Loucy (cell line): ENCODE measurements around the gene ACAD11.

Experiments used
- H2AFZ ChIP-seq: fragments of 200-600 bp; sonication (generic); 2 replicates; pipeline ENCODE4 v1.6.0; 2016; ENCODE audit warnings: antibody characterized with exemption, mild to moderate bottlenecking, low read length, moderate library complexity
- H3F3A ChIP-seq: fragments of 200-600 bp; 2 replicates; pipeline ENCODE4 v1.6.0; 2016; ENCODE audit warnings: antibody characterized with exemption, low read depth, mild to moderate bottlenecking
- H3K27me3 ChIP-seq: fragments of 200-600 bp; sonication (generic); 2 replicates; pipeline ENCODE4 v1.6.1; 2014; ENCODE audit warnings: low read length, mild to moderate bottlenecking; ENCODE audit not compliant: insufficient read depth, poor library complexity, severe bottlenecking
- H3K36me3 ChIP-seq: fragments of 200-600 bp; sonication (generic); 2 replicates; pipeline ENCODE4 v1.6.1; 2016; ENCODE audit warnings: low read length; ENCODE audit not compliant: insufficient read depth
- H3K4me1 ChIP-seq: fragments of 200-600 bp; sonication (generic); 2 replicates; pipeline ENCODE4 v1.5.1; 2014; ENCODE audit warnings: low read length, mild to moderate bottlenecking; ENCODE audit not compliant: insufficient read depth, poor library complexity, severe bottlenecking
- H3K4me2 ChIP-seq: fragments of 200-600 bp; sonication (generic); 2 replicates; pipeline ENCODE4 v1.6.0; 2014; ENCODE audit warnings: antibody characterized with exemption, low read length, low read depth, mild to moderate bottlenecking; ENCODE audit not compliant: poor library complexity, severe bottlenecking
- H3K4me3 ChIP-seq: fragments of 200-600 bp; sonication (generic); 2 replicates; pipeline ENCODE4 v1.5.1; 2014; ENCODE audit warnings: low read length, mild to moderate bottlenecking, mixed read lengths; ENCODE audit not compliant: poor library complexity, severe bottlenecking
- H3K79me2 ChIP-seq: fragments of 200-600 bp; sonication (generic); 2 replicates; pipeline ENCODE4 v1.6.1; 2014; ENCODE audit warnings: low read length; ENCODE audit not compliant: insufficient read depth
- H3K9ac ChIP-seq: fragments of 200-600 bp; sonication (generic); 2 replicates; pipeline ENCODE4 v1.6.0; 2014; ENCODE audit warnings: mild to moderate bottlenecking, low read depth, low read length, moderate library complexity; ENCODE audit not compliant: poor library complexity, severe bottlenecking
- H3K9me2 ChIP-seq: fragments of 200-600 bp; sonication (generic); replicated peaks from 2 replicates; pipeline ENCODE4 v1.6.1; 2016; ENCODE audit warnings: low read depth, low read length, mixed read lengths
- H3K9me3 ChIP-seq: fragments of 200-600 bp; sonication (generic); 2 replicates; pipeline ENCODE4 v1.6.1; 2014; ENCODE audit warnings: mild to moderate bottlenecking, antibody characterized with exemption, low read length, low read depth; ENCODE audit not compliant: insufficient read depth
- H4K20me1 ChIP-seq: fragments of 200-600 bp; sonication (generic); 2 replicates; pipeline ENCODE4 v1.6.0; 2014; ENCODE audit warnings: antibody characterized with exemption, low read length, mild to moderate bottlenecking; ENCODE audit not compliant: insufficient read depth, poor library complexity, severe bottlenecking
- CTCF ChIP-seq: fragments of 200-600 bp; sonication (generic); conservative IDR thresholded peaks from 2 replicates; pipeline ENCODE4 v1.5.1; 2014; ENCODE audit warnings: mild to moderate bottlenecking, antibody characterized with exemption, low read length
- EZH2phosphoT487 ChIP-seq: fragments of 200-600 bp; IDR thresholded peaks from 2 replicates; pipeline ENCODE4 v1.6.1; 2018; ENCODE audit warnings: antibody characterized with exemption, mild to moderate bottlenecking, moderate library complexity, borderline replicate concordance

The ACAD11 gene

GRCh38 chr3:132542577-132542976 lies 117.0 kb downstream of the ACAD11 start:
- TF ChIP-seq CTCF (no peak), EZH2phosphoT487 (no peak)
- Histone ChIP-seq H4K20me1 (no peaks in the 10 kb centered on the region), H3K4me1 (peaks cover 6% of the 10 kb centered on the region), H3K9me2 (no peaks in the 10 kb centered on the region), H2AFZ (no peak overlapping the region), H3F3A (no peaks in the 10 kb centered on the region), H3K9ac (no peak overlapping the region), H3K4me2 (no peak overlapping the region), H3K36me3 (peaks cover 23% of the 10 kb centered on the region; the same call in 1 of the 2 replicates), H3K9me3 (no peaks in the 10 kb centered on the region), H3K4me3 (no peak overlapping the region), H3K79me2 (no peaks in the 10 kb centered on the region), H3K27me3 (no peaks in the 10 kb centered on the region)

GRCh38 chr3:132539681-132540080 lies 119.9 kb downstream of the ACAD11 start:
- Histone ChIP-seq H3K36me3 (peaks cover 35% of the 10 kb centered on the region; the same call in 1 of the 2 replicates), H3F3A (no peaks in the 10 kb centered on the region), H3K9me3 (no peaks in the 10 kb centered on the region), H3K79me2 (no peaks in the 10 kb centered on the region), H3K9me2 (no peaks in the 10 kb centered on the region), H4K20me1 (no peaks in the 10 kb centered on the region), H2AFZ (no peak overlapping the region), H3K4me1 (peaks cover 6% of the 10 kb centered on the region), H3K4me2 (no peak overlapping the region), H3K27me3 (no peaks in the 10 kb centered on the region), H3K4me3 (no peak overlapping the region), H3K9ac (no peak overlapping the region)
- TF ChIP-seq CTCF (no peak), EZH2phosphoT487 (no peak)

- Histone ChIP-seq H3K27me3 (no peaks in the 10 kb centered on the region), H3K36me3 (peaks cover 35% of the 10 kb centered on the region; the same call in 1 of the 2 replicates), H3K4me2 (no peak overlapping the region), H3K9ac (no peak overlapping the region), H4K20me1 (no peaks in the 10 kb centered on the region), H3K9me3 (no peaks in the 10 kb centered on the region), H3K9me2 (no peaks in the 10 kb centered on the region), H3F3A (no peaks in the 10 kb centered on the region), H3K4me3 (no peak overlapping the region), H3K4me1 (peaks cover 6% of the 10 kb centered on the region), H2AFZ (no peak overlapping the region), H3K79me2 (no peaks in the 10 kb centered on the region)
- TF ChIP-seq CTCF (no peak), EZH2phosphoT487 (no peak)
Measured at GRCh38 chr3:132538072-132538471, 121.5 kb downstream of the ACAD11 start.
